ENCODE data around the gene RASSF8. TPM values are rescaled to one million over a fixed set of nuclear protein-coding genes. Genes with fewer than 3 reads are reported as not detected.

RASSF8 gene
- total RNA-seq, 1 donor from 2014 or later: 74.3 TPM

DNA sequence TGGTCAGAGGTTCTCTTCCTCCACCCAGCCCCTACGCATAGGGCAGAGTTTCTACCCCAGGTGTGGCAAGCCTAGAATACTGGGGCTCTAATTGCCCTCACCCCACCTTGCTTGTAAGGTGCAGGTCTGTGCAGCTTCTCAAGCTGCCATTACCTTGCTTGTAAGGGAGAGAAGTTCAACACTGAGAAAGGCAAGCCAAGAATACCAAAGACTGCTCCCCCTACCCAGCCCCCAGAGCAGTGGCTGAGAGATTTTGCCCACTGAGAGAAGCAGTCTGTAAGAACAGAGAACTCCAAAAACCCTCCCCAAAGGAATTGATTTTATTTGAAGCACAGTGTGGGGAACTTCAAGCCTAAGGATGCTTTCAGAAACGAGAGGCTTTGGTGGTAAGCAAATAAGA, 63.1 kb downstream of the RASSF8 start:
- H3K4me1 Mint-ChIP-seq (ENCODE audit: unreplicated experiment): peaks cover 23% of the 10 kb centered on the region
- no peaks in the 10 kb centered on the region for H3K27me3 Mint-ChIP-seq (ENCODE audit: unreplicated experiment)
- no peak for DNase-seq (ENCODE audit: extremely low spot score, unreplicated experiment)
- no peak overlapping the region for H3K27ac Mint-ChIP-seq (ENCODE audit: unreplicated experiment)
- no peak for TF ChIP-seq CTCF (IDR thresholded peaks at IDR 0.05)
- peaks cover 3% of the 10 kb centered on the region for H3K9me3 Mint-ChIP-seq (ENCODE audit: unreplicated experiment)
- H3K4me3 Mint-ChIP-seq (ENCODE audit: unreplicated experiment): no peak overlapping the region
- peaks cover 3% of the 10 kb centered on the region for H3K36me3 Mint-ChIP-seq (ENCODE audit: unreplicated experiment)

- no peak overlapping the region for H3K27ac Mint-ChIP-seq (ENCODE audit: unreplicated experiment)
- no peak for TF ChIP-seq CTCF (IDR thresholded peaks at IDR 0.05)
- DNase-seq (ENCODE audit: extremely low spot score, unreplicated experiment): no peak
- no peaks in the 10 kb centered on the region for H3K27me3 Mint-ChIP-seq (ENCODE audit: unreplicated experiment)
- no peak overlapping the region for H3K4me3 Mint-ChIP-seq (ENCODE audit: unreplicated experiment)
- peaks cover 3% of the 10 kb centered on the region for H3K36me3 Mint-ChIP-seq (ENCODE audit: unreplicated experiment)
- peaks cover 20% of the 10 kb centered on the region for H3K4me1 Mint-ChIP-seq (ENCODE audit: unreplicated experiment)
- peaks cover 3% of the 10 kb centered on the region for H3K9me3 Mint-ChIP-seq (ENCODE audit: unreplicated experiment)
Measured at GRCh38 chr12:26022043-26022442, 63.6 kb downstream of the RASSF8 start.

GRCh38 chr12:26026713-26027112, 68.2 kb downstream of the RASSF8 start:
- Mint-ChIP-seq H3K36me3 (ENCODE audit: unreplicated experiment) (peaks cover 3% of the 10 kb centered on the region), H3K9me3 (ENCODE audit: unreplicated experiment) (peaks cover 3% of the 10 kb centered on the region), H3K4me1 (ENCODE audit: unreplicated experiment) (peaks cover 17% of the 10 kb centered on the region), H3K27ac (ENCODE audit: unreplicated experiment) (no peak overlapping the region), H3K4me3 (ENCODE audit: unreplicated experiment) (no peak overlapping the region), H3K27me3 (ENCODE audit: unreplicated experiment) (no peaks in the 10 kb centered on the region)
- DNase-seq (ENCODE audit: extremely low spot score, unreplicated experiment): no peak
- no peak for TF ChIP-seq CTCF (IDR thresholded peaks at IDR 0.05)

GRCh38 chr12:26027401-26027800, 68.9 kb downstream of the RASSF8 start:
- H3K9me3 Mint-ChIP-seq (ENCODE audit: unreplicated experiment): peaks cover 3% of the 10 kb centered on the region
- H3K4me3 Mint-ChIP-seq (ENCODE audit: unreplicated experiment): no peak overlapping the region
- peaks cover 3% of the 10 kb centered on the region for H3K36me3 Mint-ChIP-seq (ENCODE audit: unreplicated experiment)
- TF ChIP-seq CTCF (IDR thresholded peaks at IDR 0.05): no peak
- no peaks in the 10 kb centered on the region for H3K27me3 Mint-ChIP-seq (ENCODE audit: unreplicated experiment)
- H3K4me1 Mint-ChIP-seq (ENCODE audit: unreplicated experiment): peaks cover 24% of the 10 kb centered on the region
- no peak for DNase-seq (ENCODE audit: extremely low spot score, unreplicated experiment)
- peak overlapping the region; percentile 1 for H3K27ac Mint-ChIP-seq (ENCODE audit: unreplicated experiment)

GRCh38 chr12:26028953-26029735, 70.7 kb downstream of the RASSF8 start:
- H3K27me3 Mint-ChIP-seq (ENCODE audit: unreplicated experiment): no peaks in the 10 kb centered on the region
- DNase-seq (ENCODE audit: extremely low spot score, unreplicated experiment): no peak
- no peaks in the 10 kb centered on the region for H3K9me3 Mint-ChIP-seq (ENCODE audit: unreplicated experiment)
- H3K27ac Mint-ChIP-seq (ENCODE audit: unreplicated experiment): peak overlapping the region; percentile 57
- peaks cover 39% of the 10 kb centered on the region for H3K4me1 Mint-ChIP-seq (ENCODE audit: unreplicated experiment)
- H3K36me3 Mint-ChIP-seq (ENCODE audit: unreplicated experiment): peaks cover 1% of the 10 kb centered on the region
- peak; percentile 85 for TF ChIP-seq CTCF (IDR thresholded peaks at IDR 0.05)
- no peak overlapping the region for H3K4me3 Mint-ChIP-seq (ENCODE audit: unreplicated experiment)
